Endodermal cell (in vitro differentiated cells): ENCODE data around the gene PTMA. TPM values are rescaled to one million over a fixed set of nuclear protein-coding genes. Genes with fewer than 3 reads are reported as not detected.
"Not testable (repeated sequence)": the region's sequence is repeated elsewhere in the genome, so short reads cannot be mapped to it uniquely, and the experiment has no call there.

Experiments
- DNase-seq: peaks from one replicate; pipeline ENCODE4 v3.0.0-alpha.2; 2017
- H3K27ac ChIP-seq: 2 replicates; pipeline ENCODE4 v1.5.1; 2013; ENCODE audit warnings: mild to moderate bottlenecking, low read depth, low read length, moderate library complexity
- H3K27me3 ChIP-seq: 2 replicates; pipeline ENCODE4 v1.6.1; 2013; ENCODE audit warnings: mild to moderate bottlenecking, low read length, moderate library complexity; ENCODE audit not compliant: insufficient read depth, control insufficient read depth, poor library complexity, severe bottlenecking
- H3K36me3 ChIP-seq: 2 replicates; pipeline ENCODE4 v1.7.0; 2013; ENCODE audit warnings: mild to moderate bottlenecking, low read length, moderate library complexity; ENCODE audit not compliant: control insufficient read depth, insufficient read depth
- H3K4me1 ChIP-seq: one replicate; pipeline ENCODE4 v1.7.0; 2013; ENCODE audit warnings: low read length; ENCODE audit not compliant: control insufficient read depth, insufficient read depth
- H3K4me3 ChIP-seq: 2 replicates; pipeline ENCODE4 v1.5.1; 2013; ENCODE audit warnings: mild to moderate bottlenecking, low read length, moderate library complexity
- H3K9ac ChIP-seq: 2 replicates; pipeline ENCODE4 v1.6.1; 2013; ENCODE audit warnings: mild to moderate bottlenecking, low read length, moderate library complexity; ENCODE audit not compliant: poor library complexity, severe bottlenecking; ENCODE audit errors: extremely low read depth
- H3K9me3 ChIP-seq: 2 replicates; pipeline ENCODE4 v1.6.1; 2013; ENCODE audit warnings: mild to moderate bottlenecking, low read length, moderate library complexity; ENCODE audit not compliant: control insufficient read depth
- H3K27ac Mint-ChIP-seq: 2 replicates; pipeline ENCODE4 v1.8.0; 2020; ENCODE audit warnings: mixed read lengths
- H3K27me3 Mint-ChIP-seq: 2 replicates; pipeline ENCODE4 v1.8.0; 2021; ENCODE audit warnings: mild to moderate bottlenecking, mixed read lengths; ENCODE audit not compliant: insufficient read depth
- H3K36me3 Mint-ChIP-seq: 2 replicates; pipeline ENCODE4 v1.8.0; 2020; ENCODE audit warnings: low read depth, mixed read lengths
- H3K4me1 Mint-ChIP-seq: 2 replicates; pipeline ENCODE4 v1.8.0; 2020; ENCODE audit warnings: mixed read lengths
- H3K4me3 Mint-ChIP-seq: 2 replicates; pipeline ENCODE4 v1.8.0; 2020; ENCODE audit warnings: mild to moderate bottlenecking, moderate library complexity, mixed read lengths
- H3K9me3 Mint-ChIP-seq: 2 replicates; pipeline ENCODE4 v1.8.0; 2020; ENCODE audit warnings: mild to moderate bottlenecking, mixed read lengths
- CTCF ChIP-seq: fragments of 200-600 bp; sonication (generic); conservative IDR thresholded peaks from 2 replicates; pipeline ENCODE4 v1.5.0; 2021; ENCODE audit warnings: antibody characterized with exemption, mild to moderate bottlenecking
- WGBS, 2 experiments: methylation state at CpG; one replicate each; pipeline versions ENCODE4 v1.1.5 to v1.1.7; 2013; ENCODE audit warnings: missing lambda C conversion rate in 2 of 2, mixed read lengths in 1 of 2; ENCODE audit not compliant: insufficient coverage in 1 of 2, insufficient read length in 1 of 2; 5-methylcytosine and 5-hydroxymethylcytosine counted together
- total RNA-seq, 2 donors: library from RNA; stranded (reverse); fragmentation: NEBNext Ultra II Directional in 1 of 2; extraction: Animal tissue kit (Norgen Biotek cat#: 25700) in 1 of 2; gene quantifications; 2 replicates in 1 of 2; 3 replicates in 1 of 2; pipeline ENCODE4 v1.2.1, GENCODE V29; 2021

Gene PTMA
- total RNA-seq, 2 donors from 2014 or later: 1,233 to 1,450 TPM

GRCh38 chr2:231737761-231738160, 29.4 kb downstream of the PTMA start:
- no peaks in the 10 kb centered on the region for H3K4me1 ChIP-seq
- H3K27me3 ChIP-seq: no peaks in the 10 kb centered on the region
- H3K27ac Mint-ChIP-seq: no peak overlapping the region
- no peak for TF ChIP-seq CTCF
- no peak overlapping the region for H3K4me3 Mint-ChIP-seq
- WGBS, 2 experiments: 83 to 86% methylated on average over 5 to 7 of the region's 7 CpGs
- H3K27me3 Mint-ChIP-seq: no peaks in the 10 kb centered on the region
- no peaks in the 10 kb centered on the region for H3K4me1 Mint-ChIP-seq
- H3K9me3 ChIP-seq: no peaks in the 10 kb centered on the region
- no peak overlapping the region for H3K27ac ChIP-seq
- H3K9me3 Mint-ChIP-seq: no peaks in the 10 kb centered on the region
- H3K4me3 ChIP-seq: no peak overlapping the region
- DNase-seq: no peak
- peaks cover 7% of the 10 kb centered on the region for H3K36me3 ChIP-seq
- H3K36me3 Mint-ChIP-seq: peaks cover 21% of the 10 kb centered on the region
- H3K9ac ChIP-seq: no peak overlapping the region

- no peak overlapping the region for H3K4me3 ChIP-seq
- no peak for TF ChIP-seq CTCF
- no peaks in the 10 kb centered on the region for H3K36me3 ChIP-seq
- Mint-ChIP-seq H3K9me3 (no peaks in the 10 kb centered on the region), H3K36me3 (peaks cover 5% of the 10 kb centered on the region), H3K27me3 (no peaks in the 10 kb centered on the region), H3K27ac (no peak overlapping the region), H3K4me1 (peaks cover 9% of the 10 kb centered on the region), H3K4me3 (no peak overlapping the region)
- H3K9me3 ChIP-seq: no peaks in the 10 kb centered on the region
- no peaks in the 10 kb centered on the region for H3K4me1 ChIP-seq
- DNase-seq: peak; percentile 2
- no peak overlapping the region for H3K9ac ChIP-seq
- H3K27ac ChIP-seq: peak overlapping the region; percentile 70
- WGBS, 2 experiments: 91 to 95% methylated on average over 5 to 9 of the region's 9 CpGs
- no peaks in the 10 kb centered on the region for H3K27me3 ChIP-seq
These were observed 35.2 kb downstream of the PTMA start for GRCh38 chr2:231743376-231744116.

DNA sequence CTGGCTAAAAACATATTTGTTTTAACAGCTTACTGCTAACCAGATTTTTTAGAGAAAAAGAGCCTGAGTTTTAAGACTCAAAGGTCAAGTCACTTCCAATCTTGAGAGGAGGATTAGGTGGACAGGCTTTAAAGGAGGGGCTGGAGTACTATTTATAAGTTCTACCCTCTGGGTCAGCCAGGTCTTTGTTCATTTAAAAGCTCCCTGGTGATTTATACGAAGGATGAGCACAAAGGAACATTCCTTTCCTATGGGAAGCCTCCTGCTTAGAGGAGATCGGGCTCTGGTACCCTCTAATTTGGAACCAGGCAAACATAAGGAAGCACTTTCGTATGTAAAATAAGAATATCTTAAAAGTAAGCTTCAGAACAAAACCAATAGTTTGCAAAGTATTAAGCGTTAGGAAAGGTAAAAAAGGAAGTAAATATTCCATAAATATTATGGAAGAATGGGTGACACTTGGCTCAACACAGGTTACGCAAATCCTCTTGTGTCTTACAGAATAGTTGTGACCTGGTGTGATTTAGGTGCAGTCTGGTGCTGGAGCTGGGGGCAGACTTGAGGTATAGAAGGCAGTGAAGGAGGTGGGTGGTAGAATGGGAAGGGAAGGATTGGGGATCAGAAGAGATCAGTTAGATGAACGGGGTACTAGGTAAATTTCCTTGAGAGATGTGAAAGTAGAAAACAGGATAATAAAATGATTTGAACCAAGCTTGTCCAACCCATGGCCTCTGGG, 37.1 kb downstream of the PTMA start:
- no peak for DNase-seq
- Histone ChIP-seq H3K4me3 (no peak overlapping the region), H3K9ac (no peak overlapping the region), H3K27ac (no peak overlapping the region), H3K4me1 (no peaks in the 10 kb centered on the region), H3K27me3 (no peaks in the 10 kb centered on the region), H3K36me3 (no peaks in the 10 kb centered on the region), H3K9me3 (no peaks in the 10 kb centered on the region)
- WGBS, 2 experiments: 58 to 75% methylated on average over 6 of the region's 6 CpGs
- H3K4me3 Mint-ChIP-seq: no peak overlapping the region
- no peaks in the 10 kb centered on the region for H3K27me3 Mint-ChIP-seq
- no peaks in the 10 kb centered on the region for H3K9me3 Mint-ChIP-seq
- no peak for TF ChIP-seq CTCF
- no peaks in the 10 kb centered on the region for H3K36me3 Mint-ChIP-seq
- peaks cover 9% of the 10 kb centered on the region for H3K4me1 Mint-ChIP-seq
- no peak overlapping the region for H3K27ac Mint-ChIP-seq

- H3K27ac ChIP-seq, H3K9me3 Mint-ChIP-seq, H3K4me1 Mint-ChIP-seq, H3K27me3 ChIP-seq, H3K36me3 ChIP-seq, H3K27me3 Mint-ChIP-seq, H3K4me1 ChIP-seq, H3K36me3 Mint-ChIP-seq, H3K9me3 ChIP-seq, H3K4me3 Mint-ChIP-seq, H3K4me3 ChIP-seq, H3K27ac Mint-ChIP-seq, DNase-seq, H3K9ac ChIP-seq: not testable (repeated sequence)
- 92 to 96% methylated on average over 5 to 6 of the region's 6 CpGs for WGBS, 2 experiments
These were observed 40.0 kb downstream of the PTMA start for GRCh38 chr2:231748153-231748896.
